OCI-LY1 (cell line): ENCODE measurements around the gene MRGPRE.

Source experiments
- EZH2 ChIP-seq: fragments of 200-600 bp; sonication (generic), shearing (Covaris generic); IDR thresholded peaks from 2 replicates; pipeline ENCODE4 v1.8.0; 2017; ENCODE audit warnings: borderline replicate concordance, mixed run types, mild to moderate bottlenecking, antibody characterized with exemption, low read length, moderate library complexity, mixed read lengths
- TF ChIP-seq, protein P1 (sequence below): fragments of 200-600 bp; sonication (generic), shearing (Covaris generic); IDR thresholded peaks from 2 replicates; pipeline ENCODE4 v1.5.1; 2017; ENCODE audit warnings: mild to moderate bottlenecking, antibody characterized with exemption, low read length, moderate library complexity, mixed read lengths

DNA sequence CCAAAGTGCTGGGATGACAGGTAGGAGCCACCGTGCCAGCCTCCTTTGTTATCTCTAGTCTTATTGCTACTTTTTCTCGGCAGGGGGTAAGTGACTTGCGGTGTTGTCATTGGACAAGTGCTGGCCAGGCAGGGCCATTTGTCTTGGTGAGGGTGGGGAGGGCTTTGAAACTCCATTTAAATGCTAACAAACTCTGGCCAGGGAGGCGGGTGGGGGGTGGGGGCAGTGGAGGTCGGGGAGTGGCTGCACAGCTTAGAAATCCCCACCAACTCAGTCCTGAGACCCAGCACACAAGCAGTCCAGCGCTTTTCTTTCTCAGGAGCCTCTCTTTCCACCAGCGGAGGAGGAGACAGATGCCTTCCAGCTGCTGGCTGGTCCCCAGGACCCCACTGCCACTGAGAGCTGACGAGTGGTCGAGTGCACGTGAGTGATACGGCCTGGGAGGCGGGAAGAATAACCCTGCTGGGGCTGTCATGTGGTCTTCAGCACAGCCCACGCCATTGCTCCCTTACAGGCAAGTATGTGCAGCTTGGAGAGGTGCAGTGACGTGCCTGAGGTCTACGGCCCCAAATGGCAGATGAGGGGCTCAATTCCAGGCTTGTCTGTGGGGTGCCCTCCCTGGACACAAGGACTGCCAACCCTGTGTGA is 42.9 kb downstream of the MRGPRE start:
- TF ChIP-seq, protein P1, sequence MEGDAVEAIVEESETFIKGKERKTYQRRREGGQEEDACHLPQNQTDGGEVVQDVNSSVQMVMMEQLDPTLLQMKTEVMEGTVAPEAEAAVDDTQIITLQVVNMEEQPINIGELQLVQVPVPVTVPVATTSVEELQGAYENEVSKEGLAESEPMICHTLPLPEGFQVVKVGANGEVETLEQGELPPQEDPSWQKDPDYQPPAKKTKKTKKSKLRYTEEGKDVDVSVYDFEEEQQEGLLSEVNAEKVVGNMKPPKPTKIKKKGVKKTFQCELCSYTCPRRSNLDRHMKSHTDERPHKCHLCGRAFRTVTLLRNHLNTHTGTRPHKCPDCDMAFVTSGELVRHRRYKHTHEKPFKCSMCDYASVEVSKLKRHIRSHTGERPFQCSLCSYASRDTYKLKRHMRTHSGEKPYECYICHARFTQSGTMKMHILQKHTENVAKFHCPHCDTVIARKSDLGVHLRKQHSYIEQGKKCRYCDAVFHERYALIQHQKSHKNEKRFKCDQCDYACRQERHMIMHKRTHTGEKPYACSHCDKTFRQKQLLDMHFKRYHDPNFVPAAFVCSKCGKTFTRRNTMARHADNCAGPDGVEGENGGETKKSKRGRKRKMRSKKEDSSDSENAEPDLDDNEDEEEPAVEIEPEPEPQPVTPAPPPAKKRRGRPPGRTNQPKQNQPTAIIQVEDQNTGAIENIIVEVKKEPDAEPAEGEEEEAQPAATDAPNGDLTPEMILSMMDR, result no peak
- TF ChIP-seq EZH2, result no peak
